DND-41 (cell line): Measurements from ENCODE around the gene ARHGAP26.

ENCODE experiments used
- ATAC-seq: fragments of 200-7000 bp; cut with Tn5 transposase; 3 replicates; pipeline ENCODE4 v1.9.1; 2021; ENCODE audit warnings: low read depth; ENCODE audit not compliant: insufficient read depth
- DNase-seq: peaks from one replicate; pipeline ENCODE4 v3.0.0-alpha.2; 2020
- H2AFZ ChIP-seq: 2 replicates; pipeline ENCODE4 v1.6.0; 2012; ENCODE audit warnings: low read depth, low read length
- H3K27ac ChIP-seq: 2 replicates; pipeline ENCODE4 v1.5.1; 2012; ENCODE audit warnings: low read length, inconsistent platforms
- H3K27me3 ChIP-seq: fragments of 200-600 bp; sonication (generic); 2 replicates; pipeline ENCODE4 v1.6.0; 2012; ENCODE audit warnings: low read length, mild to moderate bottlenecking, inconsistent platforms; ENCODE audit not compliant: insufficient read depth, poor library complexity
- H3K36me3 ChIP-seq: 2 replicates; pipeline ENCODE4 v1.5.1; 2012; ENCODE audit warnings: low read length, inconsistent platforms; ENCODE audit not compliant: insufficient read depth
- H3K4me1 ChIP-seq: 2 replicates; pipeline ENCODE4 v1.5.1; 2012; ENCODE audit warnings: mild to moderate bottlenecking, low read length; ENCODE audit not compliant: insufficient read depth
- H3K4me2 ChIP-seq: 2 replicates; pipeline ENCODE4 v1.6.0; 2012; ENCODE audit warnings: mild to moderate bottlenecking, moderate library complexity, low read length, inconsistent platforms; ENCODE audit not compliant: insufficient read depth
- H3K4me3 ChIP-seq, 2 experiments: fragments of 200-600 bp in 1 of 2; shearing (Covaris generic) in 1 of 2; 2 replicates each; pipeline ENCODE4 v1.5.1; 2012 to 2016; ENCODE audit warnings: inconsistent platforms in 2 of 2, low read length in 2 of 2, mild to moderate bottlenecking in 2 of 2, low read depth in 1 of 2, moderate library complexity in 1 of 2
- H3K79me2 ChIP-seq: 2 replicates; pipeline ENCODE4 v1.6.0; 2012; ENCODE audit warnings: low read length, inconsistent platforms; ENCODE audit not compliant: insufficient read depth
- H3K9ac ChIP-seq: 2 replicates; pipeline ENCODE4 v1.6.0; 2012; ENCODE audit warnings: low read depth, mild to moderate bottlenecking, inconsistent platforms, low read length, moderate library complexity
- H3K9me3 ChIP-seq: 2 replicates; pipeline ENCODE4 v1.5.1; 2012; ENCODE audit warnings: low read length, moderate library complexity, mild to moderate bottlenecking, inconsistent platforms; ENCODE audit not compliant: insufficient read depth, severe bottlenecking
- H4K20me1 ChIP-seq: 2 replicates; pipeline ENCODE4 v1.6.0; 2012; ENCODE audit warnings: low read length; ENCODE audit not compliant: insufficient read depth
- CTCF ChIP-seq: IDR thresholded peaks from 2 replicates; pipeline ENCODE4 v1.5.1; 2012; ENCODE audit warnings: borderline replicate concordance, low read length, moderate library complexity, mild to moderate bottlenecking; ENCODE audit not compliant: poor library complexity, severe bottlenecking; ENCODE audit errors: extremely low read depth
- EZH2 ChIP-seq: IDR thresholded peaks from 3 replicates; pipeline ENCODE4 v1.6.1; 2012; ENCODE audit warnings: borderline replicate concordance, low read depth, mild to moderate bottlenecking, moderate library complexity, low read length, inconsistent platforms; ENCODE audit not compliant: severe bottlenecking

The ARHGAP26 gene

GRCh38 chr5:142954455-142954854, 184.3 kb downstream of the ARHGAP26 start:
- Histone ChIP-seq H3K4me2 (no peak overlapping the region), H3K4me3 (no peak overlapping the region), H3K27me3 (no peaks in the 10 kb centered on the region), H3K36me3 (0 out of 2 replicates have a peak, but pooled peaks cover 4% of the 10 kb centered on the region), H2AFZ (no peak overlapping the region), H3K79me2 (no peaks in the 10 kb centered on the region), H3K9ac (no peak overlapping the region), H3K4me1 (no peaks in the 10 kb centered on the region), H3K27ac (no peak overlapping the region), H4K20me1 (no peaks in the 10 kb centered on the region), H3K9me3 (no peaks in the 10 kb centered on the region)
- DNase-seq (no peak), ATAC-seq (no peak)
- TF ChIP-seq EZH2 = no peak
- TF ChIP-seq CTCF = no peak

GRCh38 chr5:142955628-142956027, 185.5 kb downstream of the ARHGAP26 start:
- H3K27me3 ChIP-seq = no peaks in the 10 kb centered on the region
- H4K20me1 ChIP-seq = no peaks in the 10 kb centered on the region
- H3K4me1 ChIP-seq = no peaks in the 10 kb centered on the region
- no peak overlapping the region for H3K4me2 ChIP-seq
- H3K4me3 ChIP-seq = no peak overlapping the region
- H3K27ac ChIP-seq = no peak overlapping the region
- H3K9me3 ChIP-seq = no peaks in the 10 kb centered on the region
- TF ChIP-seq CTCF = no peak
- no peak for TF ChIP-seq EZH2
- ATAC-seq (no peak), DNase-seq (no peak)
- no peak overlapping the region for H3K9ac ChIP-seq
- H3K36me3 ChIP-seq = 0 out of 2 replicates have a peak, but pooled peaks cover 4% of the 10 kb centered on the region
- H3K79me2 ChIP-seq = no peaks in the 10 kb centered on the region
- no peak overlapping the region for H2AFZ ChIP-seq

- no peak for TF ChIP-seq EZH2
- TF ChIP-seq CTCF = no peak
- no peak for ATAC-seq
Measured at GRCh38 chr5:142957528-142957927, 187.4 kb downstream of the ARHGAP26 start.

More at GRCh38 chr5:142957528-142957927, 187.4 kb downstream of the ARHGAP26 start:
- DNase-seq = no peak
- Histone ChIP-seq H3K4me1 (no peaks in the 10 kb centered on the region), H3K9me3 (no peaks in the 10 kb centered on the region), H4K20me1 (no peaks in the 10 kb centered on the region), H3K9ac (no peak overlapping the region), H3K27ac (no peak overlapping the region), H3K79me2 (no peaks in the 10 kb centered on the region), H2AFZ (no peak overlapping the region), H3K36me3 (0 out of 2 replicates have a peak, but pooled peaks cover 4% of the 10 kb centered on the region), H3K4me2 (no peak overlapping the region), H3K4me3 (no peak overlapping the region), H3K27me3 (no peaks in the 10 kb centered on the region)
